ENCODE measurements around the gene DNM3.

DNM3 gene

GRCh38 chr1:172335377-172335776, 494.1 kb downstream of the DNM3 start:
- ATAC-seq: no peak
- no peak for TF ChIP-seq TOX (CRISPR knock-in tag; IDR thresholded peaks at IDR 0.05; ENCODE audit: borderline replicate concordance)
- TF ChIP-seq ZNF8 (CRISPR knock-in tag; IDR thresholded peaks at IDR 0.05): peak; percentile 99

- TF ChIP-seq ESRRG (CRISPR knock-in tag; IDR thresholded peaks at IDR 0.05) (no peak), PPARA (CRISPR knock-in tag; IDR thresholded peaks at IDR 0.05; ENCODE audit: borderline replicate concordance) (no peak), ISL1 (CRISPR knock-in tag; IDR thresholded peaks at IDR 0.05) (no peak), CSDC2 (CRISPR knock-in tag; IDR thresholded peaks at IDR 0.05) (no peak)
- TF ChIP-seq, protein P1, sequence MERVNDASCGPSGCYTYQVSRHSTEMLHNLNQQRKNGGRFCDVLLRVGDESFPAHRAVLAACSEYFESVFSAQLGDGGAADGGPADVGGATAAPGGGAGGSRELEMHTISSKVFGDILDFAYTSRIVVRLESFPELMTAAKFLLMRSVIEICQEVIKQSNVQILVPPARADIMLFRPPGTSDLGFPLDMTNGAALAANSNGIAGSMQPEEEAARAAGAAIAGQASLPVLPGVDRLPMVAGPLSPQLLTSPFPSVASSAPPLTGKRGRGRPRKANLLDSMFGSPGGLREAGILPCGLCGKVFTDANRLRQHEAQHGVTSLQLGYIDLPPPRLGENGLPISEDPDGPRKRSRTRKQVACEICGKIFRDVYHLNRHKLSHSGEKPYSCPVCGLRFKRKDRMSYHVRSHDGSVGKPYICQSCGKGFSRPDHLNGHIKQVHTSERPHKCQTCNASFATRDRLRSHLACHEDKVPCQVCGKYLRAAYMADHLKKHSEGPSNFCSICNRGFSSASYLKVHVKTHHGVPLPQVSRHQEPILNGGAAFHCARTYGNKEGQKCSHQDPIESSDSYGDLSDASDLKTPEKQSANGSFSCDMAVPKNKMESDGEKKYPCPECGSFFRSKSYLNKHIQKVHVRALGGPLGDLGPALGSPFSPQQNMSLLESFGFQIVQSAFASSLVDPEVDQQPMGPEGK (CRISPR knock-in tag; IDR thresholded peaks at IDR 0.05; ENCODE audit: borderline replicate concordance): no peak
- no peak for ATAC-seq
These were observed 497.0 kb downstream of the DNM3 start for GRCh38 chr1:172338295-172338735.

GRCh38 chr1:172339842-172340241, 498.5 kb downstream of the DNM3 start:
- ATAC-seq: no peak
- no peak for TF ChIP-seq ZNF565 (CRISPR knock-in tag; conservative IDR thresholded peaks at IDR 0.05; ENCODE audit: low read depth)
- no peak for TF ChIP-seq ZNF70 (CRISPR knock-in tag; IDR thresholded peaks at IDR 0.05)
- no peak for TF ChIP-seq ZFP30 (CRISPR knock-in tag; IDR thresholded peaks at IDR 0.05)
- TF ChIP-seq CSDC2 (CRISPR knock-in tag; IDR thresholded peaks at IDR 0.05): no peak
- no peak for TF ChIP-seq CREB5 (CRISPR knock-in tag; IDR thresholded peaks at IDR 0.05; ENCODE audit: low read depth)
- TF ChIP-seq OSR1 (CRISPR knock-in tag; IDR thresholded peaks at IDR 0.05): no peak
- no peak for TF ChIP-seq BACH2 (CRISPR knock-in tag; IDR thresholded peaks at IDR 0.05; ENCODE audit: borderline replicate concordance)
- TF ChIP-seq GLIS3 (CRISPR knock-in tag; IDR thresholded peaks at IDR 0.05): no peak
- no peak for TF ChIP-seq ZFP3 (CRISPR knock-in tag; IDR thresholded peaks at IDR 0.05)
- TF ChIP-seq, protein P1 (CRISPR knock-in tag; IDR thresholded peaks at IDR 0.05; ENCODE audit: borderline replicate concordance): no peak
- TF ChIP-seq ZC3H10 (CRISPR knock-in tag; IDR thresholded peaks at IDR 0.05): no peak
- no peak for TF ChIP-seq POU6F1 (CRISPR knock-in tag; IDR thresholded peaks at IDR 0.05; ENCODE audit: borderline replicate concordance, low read depth)
- no peak for TF ChIP-seq TOX (CRISPR knock-in tag; IDR thresholded peaks at IDR 0.05; ENCODE audit: borderline replicate concordance)
- TF ChIP-seq RARB (CRISPR knock-in tag; IDR thresholded peaks at IDR 0.05): no peak
- TF ChIP-seq ESRRG (CRISPR knock-in tag; IDR thresholded peaks at IDR 0.05): no peak
- TF ChIP-seq CSRNP3 (CRISPR knock-in tag; IDR thresholded peaks at IDR 0.05): no peak
- TF ChIP-seq SNAI2 (CRISPR knock-in tag; IDR thresholded peaks at IDR 0.05): no peak
- no peak for TF ChIP-seq ISL1 (CRISPR knock-in tag; IDR thresholded peaks at IDR 0.05)
- no peak for TF ChIP-seq ARNTL (CRISPR knock-in tag; IDR thresholded peaks at IDR 0.05; ENCODE audit: borderline replicate concordance, low read depth)

DNA sequence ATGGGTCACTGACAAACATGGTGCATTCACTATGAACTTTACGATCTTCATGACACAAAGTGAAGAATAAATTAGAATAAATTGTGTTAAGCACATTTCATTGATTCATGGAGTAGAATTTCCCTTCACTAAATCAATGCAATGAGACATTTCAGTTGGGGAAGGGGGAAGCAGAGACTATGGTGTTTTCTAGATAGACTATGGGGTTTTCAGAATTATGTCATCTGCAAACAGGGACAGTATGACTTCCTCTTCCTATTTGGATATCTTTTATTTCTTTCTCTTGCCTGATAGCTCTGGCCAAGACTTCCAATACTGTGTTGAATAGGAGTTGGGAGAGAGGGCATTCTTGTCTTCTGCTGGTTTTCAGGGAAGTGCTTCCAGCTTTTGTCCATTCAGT, 499.2 kb downstream of the DNM3 start:
- no peak for ATAC-seq
- TF ChIP-seq OSR1 (CRISPR knock-in tag; IDR thresholded peaks at IDR 0.05): no peak
- TF ChIP-seq TCF4 (CRISPR knock-in tag; IDR thresholded peaks at IDR 0.05; ENCODE audit: borderline replicate concordance): no peak
- no peak for TF ChIP-seq ISL1 (CRISPR knock-in tag; IDR thresholded peaks at IDR 0.05)
- no peak for TF ChIP-seq ZNF565 (CRISPR knock-in tag; conservative IDR thresholded peaks at IDR 0.05; ENCODE audit: low read depth)
- no peak for TF ChIP-seq ZFP30 (CRISPR knock-in tag; IDR thresholded peaks at IDR 0.05)
- TF ChIP-seq GLIS3 (CRISPR knock-in tag; IDR thresholded peaks at IDR 0.05): no peak
- TF ChIP-seq ZFP3 (CRISPR knock-in tag; IDR thresholded peaks at IDR 0.05): no peak
- TF ChIP-seq ZNF8 (CRISPR knock-in tag; IDR thresholded peaks at IDR 0.05): no peak
- TF ChIP-seq BACH2 (CRISPR knock-in tag; IDR thresholded peaks at IDR 0.05; ENCODE audit: borderline replicate concordance): no peak
- no peak for TF ChIP-seq ARNTL (CRISPR knock-in tag; IDR thresholded peaks at IDR 0.05; ENCODE audit: borderline replicate concordance, low read depth)
- TF ChIP-seq CREB5 (CRISPR knock-in tag; IDR thresholded peaks at IDR 0.05; ENCODE audit: low read depth): no peak
- TF ChIP-seq CSRNP3 (CRISPR knock-in tag; IDR thresholded peaks at IDR 0.05): no peak
- TF ChIP-seq CSDC2 (CRISPR knock-in tag; IDR thresholded peaks at IDR 0.05): no peak
- TF ChIP-seq POU6F1 (CRISPR knock-in tag; IDR thresholded peaks at IDR 0.05; ENCODE audit: borderline replicate concordance, low read depth): no peak

All from SK-N-SH treated with all-trans-retinoic acid at 6 μM for 48 hours (cell line).